Right lobe of liver (tissue), 6 donors: ENCODE results near the gene SLC27A3. TPM values are rescaled to one million over a fixed set of nuclear protein-coding genes. Genes with fewer than 3 reads are reported as not detected.
A peak's percentile ranks its signal among the peaks of the same experiment; 100 is the strongest.

Experiments
- ATAC-seq, 4 donors: fragments of 200-7000 bp; cut with Tn5 transposase; one replicate each; pipeline ENCODE4 v1.9.1; 2020; ENCODE audit warnings: mild to moderate bottlenecking in 4 of 4, moderate library complexity in 4 of 4
- DNase-seq, 3 donors: peaks; one replicate each; pipeline ENCODE4 v3.0.0-alpha.2; 2020
- H3K27ac ChIP-seq, 3 donors: fragments of 200-600 bp; one replicate each; pipeline ENCODE4 v1.8.0; 2022
- H3K27me3 ChIP-seq, 2 donors: fragments of 200-600 bp; one replicate each; pipeline ENCODE4 v1.8.0; 2022
- H3K36me3 ChIP-seq, 4 donors: fragments of 200-600 bp; sonication (generic) in 1 of 4; one replicate each; pipeline versions ENCODE4 v1.5.1 to v1.8.0; 2017 to 2022; ENCODE audit warnings: control low read depth in 1 of 4
- H3K4me1 ChIP-seq, 4 donors: fragments of 200-600 bp; sonication (generic) in 1 of 4; one replicate each; pipeline versions ENCODE4 v1.5.1 to v1.8.0; 2017 to 2022; ENCODE audit warnings: control low read depth in 1 of 4
- H3K4me3 ChIP-seq, 3 donors: fragments of 200-600 bp; one replicate each; pipeline ENCODE4 v1.8.0; 2022
- H3K9me3 ChIP-seq, 4 donors: fragments of 200-600 bp; sonication (generic) in 1 of 4; one replicate each; pipeline versions ENCODE4 v1.5.1 to v1.8.0; 2017 to 2022; ENCODE audit warnings: control low read depth in 1 of 4
- CTCF ChIP-seq, 4 donors: fragments of 200-600 bp in 3 of 4; fragments of 450-650 bp in 1 of 4; IDR thresholded peaks; one replicate each; pipeline versions ENCODE4 v1.5.1 to v1.8.0; 2016 to 2022; ENCODE audit warnings: antibody characterized with exemption in 4 of 4, mild to moderate bottlenecking in 2 of 4
- POLR2A ChIP-seq: fragments of 450-650 bp; IDR thresholded peaks from one replicate; pipeline ENCODE4 v1.6.1; 2017; ENCODE audit warnings: antibody characterized with exemption, mild to moderate bottlenecking
- WGBS: methylation state at CpG from one replicate; pipeline ENCODE4 v1.1.6; 2018; ENCODE audit warnings: low coverage, low lambda C conversion rate; ENCODE audit not compliant: insufficient coverage; ENCODE audit errors: missing lambda C conversion rate; 5-methylcytosine and 5-hydroxymethylcytosine counted together
- intact Hi-C, 2 donors: fragments of 100-400 bp; cut with DNase I; formaldehyde crosslinking; loops; one replicate each; pipeline versions ENCODE4 v1.11.2 to v1.14.1; 2022
- small RNA-seq, 2 experiments: library from RNA; depleted of rRNA; stranded (forward); fragments of <200 nt; gene quantifications; one replicate each; pipeline ENCODE3, GENCODE V24; 2016
- total RNA-seq, 6 experiments: library from RNA; depleted of rRNA in 2 of 6; stranded (reverse); fragments of >200 nt in 2 of 6; fragmentation: NEBNext Ultra II Directional in 3 of 6; extraction: Animal tissue kit (Norgen Biotek cat#: 25700) in 3 of 6; gene quantifications; one replicate each; pipeline versions ENCODE4 v1.1.0 to v1.2.4, GENCODE V29; 2016 to 2023
- donor health status: DM: no; HTN: yes; CAD: no.
- donor health status: DM: no; HTN: no; CAD: no.
- donor health status: DM: no; HTN: no; CAD: no.
- donor health status: DM: no; HTN: yes; CAD: no.
- donor health status: DM: no; HTN: yes; CAD: no.

Gene SLC27A3
- total RNA-seq, 6 experiments from 2014 or later: 25.4 to 50.4 (median 36.9) TPM

- DNase-seq: peak in 1 of 3 donors; percentile 28
- no peak overlapping the region for H3K27ac ChIP-seq
- 85% methylated on average over 11 of the region's 13 CpGs for WGBS
- H3K4me3 ChIP-seq: no peak overlapping the region
- TF ChIP-seq CTCF (IDR thresholded peaks at IDR 0.05) (no peak), POLR2A (no peak)
- no peaks in the 10 kb centered on the region for H3K27me3 ChIP-seq
- intact Hi-C loops: no loop called here
- H3K9me3 ChIP-seq: no peaks in the 10 kb centered on the region
- H3K4me1 ChIP-seq: no peaks in the 10 kb centered on the region
- ATAC-seq: no peak
- H3K36me3 ChIP-seq: peaks cover 0 to 66% (median 34%) of the 10 kb centered on the region in 4 donors
Observed at GRCh38 chr1:153816283-153816889, 41.2 kb downstream of the SLC27A3 start.

- H3K36me3 ChIP-seq: peaks cover 0 to 45% (median 20%) of the 10 kb centered on the region in 4 donors
Observed at GRCh38 chr1:153818876-153819275, 43.7 kb downstream of the SLC27A3 start.

GRCh38 chr1:153827168-153827964 is 52.2 kb downstream of the SLC27A3 start:
- H3K4me1 ChIP-seq: no peaks in the 10 kb centered on the region
- no peak for DNase-seq
- H3K9me3 ChIP-seq: no peaks in the 10 kb centered on the region
- no peak for ATAC-seq
- H3K27me3 ChIP-seq: no peaks in the 10 kb centered on the region
- no peak overlapping the region for H3K27ac ChIP-seq
- 88% methylated on average over 4 of the region's 6 CpGs for WGBS
- TF ChIP-seq POLR2A (no peak), CTCF (IDR thresholded peaks at IDR 0.05) (no peak)
- H3K36me3 ChIP-seq: peaks cover 0 to 21% (median 6%) of the 10 kb centered on the region in 4 donors
- intact Hi-C loops: no loop called here
- no peak overlapping the region for H3K4me3 ChIP-seq

More at GRCh38 chr1:153818876-153819275, 43.7 kb downstream of the SLC27A3 start:
- Histone ChIP-seq H3K9me3 (no peaks in the 10 kb centered on the region), H3K27ac (no peak overlapping the region), H3K4me1 (no peaks in the 10 kb centered on the region), H3K4me3 (no peak overlapping the region), H3K27me3 (no peaks in the 10 kb centered on the region)
- TF ChIP-seq CTCF (IDR thresholded peaks at IDR 0.05): no peak
- no peak for TF ChIP-seq POLR2A
- ATAC-seq: no peak
- intact Hi-C loops: no loop called here
- WGBS: 87% methylated on average over 2 of the region's 2 CpGs
- DNase-seq: peak in 1 of 3 donors; percentile 5

Small RNA genes lying within 50 kb of the gene (small RNA-seq; reads per million reads assigned to genes)
- 0 reads per million in 2 experiments for gene RF00019

Other genes starting within 250 kb of the SLC27A3 start
- gene S100A6, start 239.4 kb upstream of the SLC27A3 start, total RNA-seq: 10 to 100 TPM in 5 of 6 experiments, 1 to 10 TPM in 1; 6.6 to 24.0 (median 12.0) TPM
- not detected for gene S100A5, start 234.5 kb upstream of the SLC27A3 start, total RNA-seq
- 10 to 100 TPM in 4 of 6 experiments, 1 to 10 TPM in 2; 7.6 to 21.6 (median 14.0) TPM for gene S100A4, start 229.6 kb upstream of the SLC27A3 start, total RNA-seq
- gene S100A3, start 226.1 kb upstream of the SLC27A3 start, total RNA-seq: under 1 TPM in 1 of 6 experiments, not detected in 5; 0.29 TPM
- not detected for gene S100A2, start 209.6 kb upstream of the SLC27A3 start, total RNA-seq
- 100 to 1,000 TPM in 2 of 6 experiments, 10 to 100 TPM in 4; 55.9 to 151 (median 71.8) TPM for gene S100A16, start 162.3 kb upstream of the SLC27A3 start, total RNA-seq
- 10 to 100 TPM in 2 of 6 experiments, 1 to 10 TPM in 4; 1.8 to 14.0 (median 5.2) TPM for gene S100A14, start 159.1 kb upstream of the SLC27A3 start, total RNA-seq
- gene S100A13, start 147.9 kb upstream of the SLC27A3 start, total RNA-seq: 10 to 100 TPM; 10.4 to 24.5 (median 21.9) TPM
- 1 to 10 TPM in 3 of 6 experiments, under 1 TPM in 3; 0.40 to 2.1 (median 1.0) TPM for gene S100A1, start 147.0 kb upstream of the SLC27A3 start, total RNA-seq
- 10 to 100 TPM; 21.9 to 29.7 (median 26.0) TPM for gene CHTOP, start 141.3 kb upstream of the SLC27A3 start, total RNA-seq
- 10 to 100 TPM; 14.6 to 33.2 (median 18.0) TPM for gene SNAPIN, start 116.7 kb upstream of the SLC27A3 start, total RNA-seq
- 10 to 100 TPM; 30.2 to 55.9 (median 38.7) TPM for gene ILF2, start 104.4 kb upstream of the SLC27A3 start, total RNA-seq
- 10 to 100 TPM in 1 of 6 experiments, 1 to 10 TPM in 5; 5.0 to 14.4 (median 5.7) TPM for gene NPR1, start 96.7 kb upstream of the SLC27A3 start, total RNA-seq
- 10 to 100 TPM; 16.5 to 29.1 (median 22.6) TPM for gene INTS3, start 47.4 kb upstream of the SLC27A3 start, total RNA-seq
- gene GATAD2B, start 147.6 kb downstream of the SLC27A3 start, total RNA-seq: 10 to 100 TPM in 5 of 6 experiments, 1 to 10 TPM in 1; 9.8 to 20.3 (median 16.8) TPM
- gene DENND4B, start 171.3 kb downstream of the SLC27A3 start, total RNA-seq: 10 to 100 TPM; 13.0 to 27.5 (median 20.2) TPM
- gene CRTC2, start 183.2 kb downstream of the SLC27A3 start, total RNA-seq: 10 to 100 TPM in 4 of 6 experiments, 1 to 10 TPM in 2; 4.8 to 19.5 (median 18.3) TPM
- 10 to 100 TPM; 33.0 to 63.6 (median 47.7) TPM for gene SLC39A1, start 188.1 kb downstream of the SLC27A3 start, total RNA-seq
- 10 to 100 TPM in 1 of 6 experiments, 1 to 10 TPM in 5; 4.9 to 11.1 (median 8.2) TPM for gene CREB3L4, start 192.5 kb downstream of the SLC27A3 start, total RNA-seq
- gene JTB, start 202.3 kb downstream of the SLC27A3 start, total RNA-seq: 100 to 1,000 TPM in 2 of 6 experiments, 10 to 100 TPM in 4; 55.8 to 169 (median 90.9) TPM
- gene RAB13, start 210.9 kb downstream of the SLC27A3 start, total RNA-seq: 10 to 100 TPM; 11.9 to 52.2 (median 47.9) TPM
- 100 to 1,000 TPM; 305 to 500 (median 428) TPM for gene RPS27, start 215.4 kb downstream of the SLC27A3 start, total RNA-seq